GM12878 (cell line): Measurements from ENCODE around the gene KCNK5. TPM values are rescaled to one million over a fixed set of nuclear protein-coding genes. Genes with fewer than 3 reads are reported as not detected.

Experiments used
- ATAC-seq: fragments of 200-7000 bp; cut with Tn5 transposase; 3 replicates; pipeline ENCODE4 v1.9.1; 2020; ENCODE audit warnings: mild to moderate bottlenecking, moderate library complexity
- BruUV-seq: library from RNA; stranded (reverse); fragments of 400-500 nt; replicated peaks from 2 replicates; lab custom pipeline; 2021; lab: Mats Ljungman, UMichigan
- CTCF ChIA-PET: fragments of 300-600 bp; sonication (Branson Sonifier 250); formaldehyde crosslinking; extraction: SDS; loops from one replicate; lab custom pipeline; 2021; ENCODE audit warnings: inconsistent platforms; lab: Yijun Ruan, JAX
- POLR2A ChIA-PET: fragments of 350-600 bp; formaldehyde crosslinking; extraction: SDS; loops from one replicate; lab custom pipeline; 2021; ENCODE audit warnings: inconsistent platforms; lab: Charles Lee
- RAD21 ChIA-PET: fragments of 300-600 bp; sonication (Branson Sonifier 250); formaldehyde crosslinking; loops from one replicate; lab custom pipeline; 2023; ENCODE audit warnings: antibody characterized with exemption; ENCODE audit not compliant: unreplicated experiment; lab: Charles Lee
- SMC1A ChIA-PET: fragments of 300-600 bp; sonication (Branson Sonifier 250); formaldehyde crosslinking; loops from one replicate; lab custom pipeline; 2023; ENCODE audit not compliant: unreplicated experiment, uncharacterized antibody; lab: Charles Lee
- DNase-seq: peaks from one replicate; pipeline ENCODE4 v3.0.0-alpha.2; 2011; ENCODE audit warnings: low read depth, low spot score
- FAIRE-seq: peaks from 3 replicates; lab custom pipeline; 2011; peaks lifted over from hg19 to GRCh38; lab: Jason Lieb, UNC
- H2AFZ ChIP-seq: 2 replicates; pipeline ENCODE4 v1.6.0; 2011; ENCODE audit warnings: low read depth, low read length, control low read depth; ENCODE audit not compliant: control insufficient read depth
- H3K27ac ChIP-seq: 2 replicates; pipeline ENCODE4 v1.5.1; 2011; ENCODE audit warnings: control low read depth; ENCODE audit not compliant: control insufficient read depth, insufficient read depth
- H3K27me3 ChIP-seq, 2 experiments: replicated peaks in 1 of 2; 2 replicates each; pipeline versions ENCODE4 v1.6.0 to v1.6.1; 2011; ENCODE audit warnings: low read length in 1 of 2; ENCODE audit not compliant: control insufficient read depth in 2 of 2, insufficient read depth in 2 of 2
- H3K36me3 ChIP-seq, 2 experiments: 2 replicates each; pipeline ENCODE4 v1.5.1; 2011; ENCODE audit warnings: low read length in 1 of 2; ENCODE audit not compliant: control insufficient read depth in 2 of 2, insufficient read depth in 2 of 2
- H3K4me1 ChIP-seq: 2 replicates; pipeline ENCODE4 v1.6.1; 2011; ENCODE audit warnings: mild to moderate bottlenecking, low read length, moderate library complexity, mixed read lengths; ENCODE audit not compliant: control insufficient read depth, insufficient read depth
- H3K4me2 ChIP-seq: 2 replicates; pipeline ENCODE4 v1.6.0; 2011; ENCODE audit warnings: control low read depth; ENCODE audit not compliant: control insufficient read depth, insufficient read depth
- H3K4me3 ChIP-seq: fragments of 200-600 bp; sonication (generic); 2 replicates; pipeline ENCODE4 v1.5.1; 2016
- H3K79me2 ChIP-seq: 2 replicates; pipeline ENCODE4 v1.6.0; 2011; ENCODE audit warnings: low read length; ENCODE audit not compliant: control insufficient read depth, insufficient read depth
- H3K9ac ChIP-seq: 2 replicates; pipeline ENCODE4 v1.8.0; 2011; ENCODE audit warnings: low read length, control low read depth, mixed read lengths; ENCODE audit not compliant: control insufficient read depth, insufficient read depth
- H3K9me3 ChIP-seq: replicated peaks from 3 replicates; pipeline ENCODE4 v1.5.1; 2011; ENCODE audit warnings: mild to moderate bottlenecking, low read length; ENCODE audit not compliant: control insufficient read depth, insufficient read depth
- H4K20me1 ChIP-seq: 2 replicates; pipeline ENCODE4 v1.6.0; 2011; ENCODE audit not compliant: control insufficient read depth, insufficient read depth
- ATF7 ChIP-seq: fragments of 450-650 bp; IDR thresholded peaks from 2 replicates; pipeline ENCODE4 v1.6.1; 2016; ENCODE audit warnings: low read depth, mild to moderate bottlenecking
- CREB1 ChIP-seq: IDR thresholded peaks from 2 replicates; pipeline ENCODE4 v1.6.1; 2012; ENCODE audit warnings: low read depth, mild to moderate bottlenecking, inconsistent platforms
- E2F8 ChIP-seq: fragments of 450-650 bp; IDR thresholded peaks from 2 replicates; pipeline ENCODE4 v1.6.1; 2018; ENCODE audit warnings: mild to moderate bottlenecking, low read depth, moderate library complexity; ENCODE audit not compliant: partially characterized antibody
- EED ChIP-seq: sonication (generic); IDR thresholded peaks from 2 replicates; pipeline ENCODE4 v1.6.1; 2016; ENCODE audit warnings: antibody characterized with exemption, low read depth
- HDAC6 ChIP-seq: fragments of 200-600 bp; sonication (generic); IDR thresholded peaks from one replicate; pipeline ENCODE4 v1.8.0; 2017; ENCODE audit warnings: antibody characterized with exemption; ENCODE audit not compliant: unreplicated experiment
- JUND ChIP-seq: IDR thresholded peaks from 2 replicates; pipeline ENCODE4 v1.6.1; 2012; ENCODE audit warnings: low read depth, mild to moderate bottlenecking, low read length, improper control_type of control experiment, moderate library complexity
- KDM1A ChIP-seq: fragments of 200-600 bp; sonication (generic); IDR thresholded peaks from 2 replicates; pipeline ENCODE4 v1.6.1; 2016; ENCODE audit warnings: borderline replicate concordance
- MEF2B ChIP-seq: fragments of 450-650 bp; IDR thresholded peaks from 2 replicates; pipeline ENCODE4 v1.6.1; 2018; ENCODE audit warnings: mild to moderate bottlenecking, moderate library complexity; ENCODE audit not compliant: partially characterized antibody, poor library complexity, severe bottlenecking
- MLLT1 ChIP-seq: fragments of 450-650 bp; IDR thresholded peaks from 2 replicates; pipeline ENCODE4 v1.6.1; 2016; ENCODE audit warnings: mild to moderate bottlenecking
- NFXL1 ChIP-seq: fragments of 450-650 bp; IDR thresholded peaks from 2 replicates; pipeline ENCODE4 v1.6.1; 2017; ENCODE audit warnings: antibody characterized with exemption, mild to moderate bottlenecking, borderline replicate concordance
- RELA ChIP-seq: fragments of 450-650 bp; IDR thresholded peaks from 2 replicates; pipeline ENCODE4 v1.8.0; 2014; ENCODE audit warnings: borderline replicate concordance; ENCODE audit not compliant: partially characterized antibody
- SMAD5 ChIP-seq: IDR thresholded peaks from 2 replicates; pipeline ENCODE4 v1.6.1; 2016; ENCODE audit warnings: antibody characterized with exemption, low read depth
- SUZ12 ChIP-seq: fragments of 200-600 bp; sonication (generic); IDR thresholded peaks from one replicate; pipeline ENCODE4 v1.6.1; 2018; ENCODE audit warnings: antibody characterized with exemption, mild to moderate bottlenecking; ENCODE audit not compliant: unreplicated experiment
- TARDBP ChIP-seq: IDR thresholded peaks from 2 replicates; pipeline ENCODE4 v1.6.1; 2016; ENCODE audit warnings: borderline replicate concordance
- TBL1XR1 ChIP-seq: IDR thresholded peaks from 2 replicates; pipeline ENCODE4 v1.6.1; 2012; ENCODE audit warnings: low read depth, low read length, improper control_type of control experiment
- TCF3 ChIP-seq: IDR thresholded peaks from 2 replicates; pipeline ENCODE4 v1.6.1; 2012; ENCODE audit warnings: low read depth, mild to moderate bottlenecking, low read length, borderline replicate concordance; ENCODE audit not compliant: insufficient read depth
- ZNF207 ChIP-seq: fragments of 450-650 bp; IDR thresholded peaks from 2 replicates; pipeline ENCODE4 v1.6.1; 2014; ENCODE audit warnings: antibody characterized with exemption, mild to moderate bottlenecking, borderline replicate concordance
- WGBS: methylation state at CpG from one replicate; pipeline ENCODE4 v1.1.6; 2016; ENCODE audit warnings: low lambda C conversion rate; ENCODE audit not compliant: insufficient replicate concordance, insufficient coverage; ENCODE audit errors: missing lambda C conversion rate; 5-methylcytosine and 5-hydroxymethylcytosine counted together
- in situ Hi-C: fragments of 300-500 bp; cut with MboI; formaldehyde crosslinking; loops from 9 replicates; pipeline ENCODE4 v1.14.3; 2018; ENCODE audit warnings: mixed read lengths
- intact Hi-C: fragments of 100-400 bp; cut with micrococcal nuclease; formaldehyde crosslinking; loops from one replicate; pipeline ENCODE4 v1.14.2; 2022; ENCODE audit not compliant: unreplicated experiment
- polyA plus RNA-seq, 11 experiments: library from polyadenylated mRNA; depleted of rRNA in 4 of 11; unstranded in 6 of 11; stranded (reverse) in 5 of 11; fragments of >200 nt; fragmentation: Nextera tagmentation in 4 of 11; fragmentation: Illumina TruSeq in 1 of 11; extraction: Ambion mirVana in 4 of 11; extraction: Trizol in 1 of 11; gene quantifications; 1 replicate in 1 of 11; 2 replicates in 10 of 11; pipeline versions ENCODE4 v1.2.1 to v1.2.3, GENCODE V29; 2011 to 2016; ENCODE audit warnings: inconsistent platforms in 2 of 11, missing spikeins in 2 of 11, low read depth in 1 of 11
- total RNA-seq, 4 experiments: library from RNA; depleted of rRNA in 3 of 4; stranded (reverse); fragments of >200 nt in 3 of 4; fragmentation: Illumina TruSeq in 1 of 4; extraction: Trizol in 1 of 4; gene quantifications; 2 replicates each; pipeline versions ENCODE4 v1.2.1 to v1.2.3, GENCODE V29; 2013 to 2021
- TF ChIP-seq, protein P1 (sequence below): IDR thresholded peaks from 2 replicates; pipeline ENCODE4 v1.6.1; 2012; ENCODE audit warnings: low read depth, low read length, improper control_type of control experiment
- TF ChIP-seq, protein P2 (sequence below): fragments of 450-650 bp; IDR thresholded peaks from 2 replicates; pipeline ENCODE4 v1.6.1; 2016; ENCODE audit warnings: mild to moderate bottlenecking

The KCNK5 gene
- total and polyA plus RNA-seq, 10 of the 15 experiments (the other 5 are each of a cell fraction or from before 2014, with no cell fraction given) = 0.11 to 4.2 (median 2.1) TPM

GRCh38 chr6:39193201-39193791 is 36.0 kb downstream of the KCNK5 start:
- ChIA-PET POLR2A (no interaction called here), RAD21 (no interaction called here)

More at GRCh38 chr6:39193201-39193791, 36.0 kb downstream of the KCNK5 start:
- Histone ChIP-seq H3K27me3 (no peaks in the 10 kb centered on the region), H3K9ac (no peak overlapping the region), H3K4me2 (no peak overlapping the region), H3K4me1 (no peaks in the 10 kb centered on the region), H3K79me2 (no peaks in the 10 kb centered on the region), H2AFZ (no peak overlapping the region), H4K20me1 (no peaks in the 10 kb centered on the region), H3K4me3 (no peak overlapping the region), H3K36me3 (no peaks in the 10 kb centered on the region), H3K9me3 (no peaks in the 10 kb centered on the region), H3K27ac (no peak overlapping the region)
- intact Hi-C loops (no loop called here), in situ Hi-C loops (no loop called here)
- SMC1A ChIA-PET = no interaction called here
- no peak for ATAC-seq
- no TSS peak for BruUV-seq
- DNase-seq = no peak
- TF ChIP-seq SMAD5 (no peak), JUND (no peak), MEF2B (no peak), ZNF207 (no peak), TCF3 (no peak), NFXL1 (no peak), KDM1A (no peak), ATF7 (no peak), CREB1 (no peak), SUZ12 (no peak), RELA (no peak), TBL1XR1 (no peak), E2F8 (no peak), TARDBP (no peak), HDAC6 (no peak), EED (no peak), MLLT1 (no peak)
- TF ChIP-seq, protein P1, sequence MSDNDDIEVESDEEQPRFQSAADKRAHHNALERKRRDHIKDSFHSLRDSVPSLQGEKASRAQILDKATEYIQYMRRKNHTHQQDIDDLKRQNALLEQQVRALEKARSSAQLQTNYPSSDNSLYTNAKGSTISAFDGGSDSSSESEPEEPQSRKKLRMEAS = no peak
- TF ChIP-seq, protein P2, sequence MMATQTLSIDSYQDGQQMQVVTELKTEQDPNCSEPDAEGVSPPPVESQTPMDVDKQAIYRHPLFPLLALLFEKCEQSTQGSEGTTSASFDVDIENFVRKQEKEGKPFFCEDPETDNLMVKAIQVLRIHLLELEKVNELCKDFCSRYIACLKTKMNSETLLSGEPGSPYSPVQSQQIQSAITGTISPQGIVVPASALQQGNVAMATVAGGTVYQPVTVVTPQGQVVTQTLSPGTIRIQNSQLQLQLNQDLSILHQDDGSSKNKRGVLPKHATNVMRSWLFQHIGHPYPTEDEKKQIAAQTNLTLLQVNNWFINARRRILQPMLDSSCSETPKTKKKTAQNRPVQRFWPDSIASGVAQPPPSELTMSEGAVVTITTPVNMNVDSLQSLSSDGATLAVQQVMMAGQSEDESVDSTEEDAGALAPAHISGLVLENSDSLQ = no peak
- FAIRE-seq = no peak
- CTCF ChIA-PET = interaction anchor here (1.8 kb wide), 1 partner anchor 110 kb away, joined by 4 read pairs; no protein-coding TSS in a partner anchor
- WGBS = 0% methylated on average over 2 of the region's 2 CpGs
